Measurements from ENCODE around the gene KASH5. TPM values are rescaled to one million over a fixed set of nuclear protein-coding genes. Genes with fewer than 3 reads are reported as not detected.
A peak's percentile ranks its signal among the peaks of the same experiment; 100 is the strongest.

Gene KASH5, protein sequence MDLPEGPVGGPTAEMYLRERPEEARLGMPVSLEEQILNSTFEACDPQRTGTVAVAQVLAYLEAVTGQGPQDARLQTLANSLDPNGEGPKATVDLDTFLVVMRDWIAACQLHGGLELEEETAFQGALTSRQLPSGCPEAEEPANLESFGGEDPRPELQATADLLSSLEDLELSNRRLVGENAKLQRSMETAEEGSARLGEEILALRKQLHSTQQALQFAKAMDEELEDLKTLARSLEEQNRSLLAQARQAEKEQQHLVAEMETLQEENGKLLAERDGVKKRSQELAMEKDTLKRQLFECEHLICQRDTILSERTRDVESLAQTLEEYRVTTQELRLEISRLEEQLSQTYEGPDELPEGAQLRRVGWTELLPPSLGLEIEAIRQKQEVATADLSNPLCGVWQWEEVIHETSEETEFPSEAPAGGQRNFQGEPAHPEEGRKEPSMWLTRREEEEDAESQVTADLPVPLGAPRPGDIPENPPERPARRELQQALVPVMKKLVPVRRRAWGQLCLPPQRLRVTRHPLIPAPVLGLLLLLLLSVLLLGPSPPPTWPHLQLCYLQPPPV
- not detected for total RNA-seq

DNA sequence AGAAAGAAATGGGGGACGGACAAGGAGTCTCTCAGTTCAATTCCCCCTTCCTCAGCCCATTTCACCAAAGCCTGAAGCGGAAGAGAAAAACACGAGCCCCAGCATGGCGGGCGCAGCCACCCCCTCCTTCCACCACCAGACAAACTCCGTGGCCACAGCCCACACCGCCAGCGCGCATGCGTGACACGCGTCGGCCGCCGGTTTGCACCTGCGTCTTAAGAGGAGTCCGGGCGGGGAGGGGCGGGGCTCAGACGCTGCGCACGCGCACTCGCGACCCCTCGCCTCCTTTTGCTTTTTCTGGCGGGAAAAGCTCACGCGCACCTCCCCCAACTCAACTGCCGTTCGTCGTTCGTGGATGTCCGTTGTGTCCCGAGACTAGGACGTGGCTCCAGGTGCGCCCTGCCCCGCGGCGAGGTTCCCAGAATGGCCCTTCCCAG lies at the start of gene KASH5:
Gene KASH5, plus strand, starts transcription at position 314 of the 437 bp plus-strand sequence. CDS start 2,635 bp downstream, outside the sequence.
- TF ChIP-seq POLR2AphosphoS5 (IDR thresholded peaks at IDR 0.05; ENCODE audit: insufficient read depth in 1 of 2, low read depth in 1 of 2) (no peak), POLR2A (IDR thresholded peaks at IDR 0.05) (no peak)
- TF ChIP-seq, protein P1, sequence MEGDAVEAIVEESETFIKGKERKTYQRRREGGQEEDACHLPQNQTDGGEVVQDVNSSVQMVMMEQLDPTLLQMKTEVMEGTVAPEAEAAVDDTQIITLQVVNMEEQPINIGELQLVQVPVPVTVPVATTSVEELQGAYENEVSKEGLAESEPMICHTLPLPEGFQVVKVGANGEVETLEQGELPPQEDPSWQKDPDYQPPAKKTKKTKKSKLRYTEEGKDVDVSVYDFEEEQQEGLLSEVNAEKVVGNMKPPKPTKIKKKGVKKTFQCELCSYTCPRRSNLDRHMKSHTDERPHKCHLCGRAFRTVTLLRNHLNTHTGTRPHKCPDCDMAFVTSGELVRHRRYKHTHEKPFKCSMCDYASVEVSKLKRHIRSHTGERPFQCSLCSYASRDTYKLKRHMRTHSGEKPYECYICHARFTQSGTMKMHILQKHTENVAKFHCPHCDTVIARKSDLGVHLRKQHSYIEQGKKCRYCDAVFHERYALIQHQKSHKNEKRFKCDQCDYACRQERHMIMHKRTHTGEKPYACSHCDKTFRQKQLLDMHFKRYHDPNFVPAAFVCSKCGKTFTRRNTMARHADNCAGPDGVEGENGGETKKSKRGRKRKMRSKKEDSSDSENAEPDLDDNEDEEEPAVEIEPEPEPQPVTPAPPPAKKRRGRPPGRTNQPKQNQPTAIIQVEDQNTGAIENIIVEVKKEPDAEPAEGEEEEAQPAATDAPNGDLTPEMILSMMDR (IDR thresholded peaks at IDR 0.05): no peak
- H3K4me3 ChIP-seq: no peak within 1 kb of the TSS
- no peak within 1 kb of the TSS for H3K27ac ChIP-seq
- H3K36me3 ChIP-seq: no peaks in the 10 kb centered on the region
- DNase-seq (ENCODE audit: extremely low spot score in 2 of 2): no peak
- H3K9me3 ChIP-seq: no peaks in the 10 kb centered on the region
- no peaks in the 10 kb centered on the region for H3K27me3 ChIP-seq
- H3K4me1 ChIP-seq: no peaks in the 10 kb centered on the region
- intact Hi-C loops (cut with DNase I): no loop called here

DNA sequence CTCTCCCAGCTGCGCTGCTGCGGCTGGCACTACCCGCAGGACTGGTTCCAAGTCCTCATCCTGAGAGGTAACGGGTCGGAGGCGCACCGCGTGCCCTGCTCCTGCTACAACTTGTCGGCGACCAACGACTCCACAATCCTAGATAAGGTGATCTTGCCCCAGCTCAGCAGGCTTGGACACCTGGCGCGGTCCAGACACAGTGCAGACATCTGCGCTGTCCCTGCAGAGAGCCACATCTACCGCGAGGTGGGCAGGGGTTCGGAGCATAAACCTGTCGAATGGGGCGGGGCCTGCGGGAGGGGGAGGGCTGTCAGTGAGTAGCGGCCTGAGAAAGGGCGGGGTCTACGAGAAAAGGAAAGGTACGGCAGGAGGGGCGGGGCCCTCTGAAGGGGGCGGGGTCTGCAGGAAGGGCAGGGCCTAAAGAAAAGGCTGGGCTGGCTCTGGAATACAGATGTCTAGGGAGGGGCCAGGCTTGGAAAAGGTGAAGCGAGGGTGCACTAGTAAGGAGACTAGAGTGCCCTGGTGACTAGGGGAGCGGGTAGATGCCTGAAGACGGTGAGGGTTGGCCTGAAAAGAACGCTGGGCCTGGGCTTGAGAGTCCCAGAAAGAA lies 49.3 kb upstream of the KASH5 start:
- Histone ChIP-seq H3K4me1 (peaks cover 32% of the 10 kb centered on the region), H3K27me3 (no peaks in the 10 kb centered on the region), H3K36me3 (peaks cover 0 to 29% of the 10 kb centered on the region in 2 donors), H3K4me3 (peak overlapping the region; percentile 50 to 52), H3K27ac (peak overlapping the region; percentile 83), H3K9me3 (no peaks in the 10 kb centered on the region)
- DNase-seq (ENCODE audit: extremely low spot score in 2 of 2): no peak
- intact Hi-C loops (cut with DNase I): no loop called here
- TF ChIP-seq, protein P1 (IDR thresholded peaks at IDR 0.05): no peak
- TF ChIP-seq POLR2A (IDR thresholded peaks at IDR 0.05) (no peak), POLR2AphosphoS5 (IDR thresholded peaks at IDR 0.05; ENCODE audit: insufficient read depth in 1 of 2, low read depth in 1 of 2) (no peak)

DNA sequence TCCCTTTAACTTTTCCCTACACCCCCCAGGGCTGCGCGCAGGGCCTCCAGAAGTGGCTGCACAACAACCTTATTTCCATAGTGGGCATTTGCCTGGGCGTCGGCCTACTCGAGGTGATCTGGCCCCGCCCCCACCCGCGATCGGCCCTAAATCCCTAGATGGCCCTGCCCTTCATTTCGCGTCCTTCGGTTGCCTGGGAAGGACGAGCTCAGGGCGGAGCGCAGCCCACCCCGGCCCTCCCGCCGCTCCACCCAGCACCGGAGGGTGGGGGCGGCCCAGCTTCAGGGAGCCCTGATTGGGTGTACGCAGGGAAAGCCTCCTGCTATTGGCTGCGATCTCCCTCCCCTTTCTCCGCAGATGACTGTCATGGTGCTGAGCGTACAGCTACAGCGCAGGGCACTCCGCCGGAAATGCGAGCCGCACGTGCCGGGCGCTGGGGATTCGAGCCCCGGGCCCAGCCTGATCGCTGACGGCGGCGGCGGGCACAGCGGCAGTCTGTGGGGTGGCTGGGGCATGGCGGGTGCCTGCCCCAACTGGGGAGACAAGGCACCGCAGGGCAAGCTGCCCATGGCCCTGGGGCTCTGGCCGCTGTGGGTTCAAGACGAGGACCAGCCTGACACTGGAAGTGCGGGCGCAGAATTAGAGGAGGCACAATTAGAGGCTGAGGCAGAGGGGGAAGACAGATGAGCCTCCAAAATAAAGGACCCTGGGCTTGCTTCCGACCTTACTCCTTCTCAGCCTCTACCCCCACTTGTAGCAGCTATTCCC lies 48.6 kb upstream of the KASH5 start:
- peak; percentile 76 to 90 for TF ChIP-seq POLR2AphosphoS5 (IDR thresholded peaks at IDR 0.05; ENCODE audit: insufficient read depth in 1 of 2, low read depth in 1 of 2)
- peak in 1 of 2 donors; percentile 45 for TF ChIP-seq POLR2A (IDR thresholded peaks at IDR 0.05)
- TF ChIP-seq, protein P1 (IDR thresholded peaks at IDR 0.05): no peak
- H3K9me3 ChIP-seq: no peaks in the 10 kb centered on the region
- no peaks in the 10 kb centered on the region for H3K27me3 ChIP-seq
- peak in 1 of 2 donors; percentile 93 for DNase-seq (ENCODE audit: extremely low spot score in 2 of 2)
- peak overlapping the region; percentile 83 for H3K27ac ChIP-seq
- peaks cover 32% of the 10 kb centered on the region for H3K4me1 ChIP-seq
- intact Hi-C loops (cut with DNase I): no loop called here
- peaks cover 0 to 36% of the 10 kb centered on the region in 2 donors for H3K36me3 ChIP-seq
- H3K4me3 ChIP-seq: peak overlapping the region; percentile 50 to 52

DNA sequence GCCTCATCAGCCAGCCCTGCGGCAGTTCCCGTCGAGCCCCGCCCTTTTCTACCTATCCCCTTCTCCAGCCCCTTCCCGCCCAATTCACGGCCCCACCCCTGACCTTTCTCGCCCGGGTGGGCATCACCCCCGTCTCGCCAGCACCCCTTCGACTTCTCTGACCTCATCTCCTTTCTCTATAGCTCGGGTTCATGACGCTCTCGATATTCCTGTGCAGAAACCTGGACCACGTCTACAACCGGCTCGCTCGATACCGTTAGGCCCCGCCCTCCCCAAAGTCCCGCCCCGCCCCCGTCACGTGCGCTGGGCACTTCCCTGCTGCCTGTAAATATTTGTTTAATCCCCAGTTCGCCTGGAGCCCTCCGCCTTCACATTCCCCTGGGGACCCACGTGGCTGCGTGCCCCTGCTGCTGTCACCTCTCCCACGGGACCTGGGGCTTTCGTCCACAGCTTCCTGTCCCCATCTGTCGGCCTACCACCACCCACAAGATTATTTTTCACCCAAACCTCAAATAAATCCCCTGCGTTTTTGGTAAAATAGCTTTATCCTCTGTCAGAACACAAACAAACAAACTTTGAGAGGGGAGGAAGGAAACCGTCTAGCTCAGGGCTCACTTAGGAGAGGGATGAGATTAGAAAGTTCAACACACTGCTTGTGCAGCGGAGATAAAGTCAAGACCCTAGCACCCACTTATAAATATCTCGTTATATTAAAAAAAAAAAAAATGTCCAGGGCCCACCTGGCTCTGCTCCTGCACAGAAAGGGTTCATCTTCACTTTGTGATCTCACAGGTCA lies 47.8 kb upstream of the KASH5 start:
- Histone ChIP-seq H3K4me3 (peak overlapping the region; percentile 50 to 52), H3K9me3 (no peaks in the 10 kb centered on the region), H3K27me3 (no peaks in the 10 kb centered on the region), H3K27ac (peak overlapping the region; percentile 83), H3K4me1 (peaks cover 32% of the 10 kb centered on the region), H3K36me3 (peaks cover 0 to 44% of the 10 kb centered on the region in 2 donors)
- intact Hi-C loops (cut with DNase I): no loop called here
- TF ChIP-seq POLR2A (IDR thresholded peaks at IDR 0.05) (no peak), POLR2AphosphoS5 (IDR thresholded peaks at IDR 0.05; ENCODE audit: insufficient read depth in 1 of 2, low read depth in 1 of 2) (no peak)
- TF ChIP-seq, protein P1 (IDR thresholded peaks at IDR 0.05): no peak
- DNase-seq (ENCODE audit: extremely low spot score in 2 of 2): no peak
